Measurements from ENCODE around the gene GALT. TPM values are rescaled to one million over a fixed set of nuclear protein-coding genes. Genes with fewer than 3 reads are reported as not detected.
A peak's percentile ranks its signal among the peaks of the same experiment; 100 is the strongest.

Gene GALT
- total and polyA plus RNA-seq, 2 donors from 2014 or later: 49.2 to 83.7 TPM

GRCh38 chr9:34665067-34665380 is 18.5 kb downstream of the GALT start:
- intact Hi-C loops (cut with DNase I): no loop called here
- Histone ChIP-seq H3K36me3 (ENCODE audit: control insufficient read depth in 2 of 3, insufficient read depth in 3 of 3, low read length in 3 of 3) (peaks cover 0 to 4% (median 0%) of the 10 kb centered on the region in 3 donors), H3K4me1 (ENCODE audit: control insufficient read depth in 2 of 3, insufficient read depth in 2 of 3, low read depth in 1 of 3, low read length in 3 of 3) (peaks cover 0 to 2% (median 0%) of the 10 kb centered on the region in 3 donors), H3K9me3 (ENCODE audit: control insufficient read depth in 2 of 3, insufficient read depth in 1 of 3, low read length in 3 of 3) (no peaks in the 10 kb centered on the region), H3K27ac (ENCODE audit: low read depth in 2 of 2, low read length in 2 of 2) (peak overlapping the region; percentile 73 to 76), H3K4me3 (ENCODE audit: low read length in 3 of 3) (peak overlapping the region; percentile 28 to 76 (median 65)), H3K27me3 (ENCODE audit: control insufficient read depth, insufficient read depth, low read length) (no peaks in the 10 kb centered on the region), H3K9ac (ENCODE audit: low read length in 3 of 3) (peak overlapping the region in 2 of 3 donors; percentile 52 to 62)
- TF ChIP-seq, protein P1, sequence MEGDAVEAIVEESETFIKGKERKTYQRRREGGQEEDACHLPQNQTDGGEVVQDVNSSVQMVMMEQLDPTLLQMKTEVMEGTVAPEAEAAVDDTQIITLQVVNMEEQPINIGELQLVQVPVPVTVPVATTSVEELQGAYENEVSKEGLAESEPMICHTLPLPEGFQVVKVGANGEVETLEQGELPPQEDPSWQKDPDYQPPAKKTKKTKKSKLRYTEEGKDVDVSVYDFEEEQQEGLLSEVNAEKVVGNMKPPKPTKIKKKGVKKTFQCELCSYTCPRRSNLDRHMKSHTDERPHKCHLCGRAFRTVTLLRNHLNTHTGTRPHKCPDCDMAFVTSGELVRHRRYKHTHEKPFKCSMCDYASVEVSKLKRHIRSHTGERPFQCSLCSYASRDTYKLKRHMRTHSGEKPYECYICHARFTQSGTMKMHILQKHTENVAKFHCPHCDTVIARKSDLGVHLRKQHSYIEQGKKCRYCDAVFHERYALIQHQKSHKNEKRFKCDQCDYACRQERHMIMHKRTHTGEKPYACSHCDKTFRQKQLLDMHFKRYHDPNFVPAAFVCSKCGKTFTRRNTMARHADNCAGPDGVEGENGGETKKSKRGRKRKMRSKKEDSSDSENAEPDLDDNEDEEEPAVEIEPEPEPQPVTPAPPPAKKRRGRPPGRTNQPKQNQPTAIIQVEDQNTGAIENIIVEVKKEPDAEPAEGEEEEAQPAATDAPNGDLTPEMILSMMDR (IDR thresholded peaks at IDR 0.05; ENCODE audit: borderline replicate concordance, extremely low read depth, insufficient read depth): no peak
- FAIRE-seq (no peak), DNase-seq (no peak)

GRCh38 chr9:34665381-34666250 is 19.1 kb downstream of the GALT start:
- Histone ChIP-seq H3K9me3 (ENCODE audit: control insufficient read depth in 2 of 3, insufficient read depth in 1 of 3, low read length in 3 of 3) (no peaks in the 10 kb centered on the region), H3K27ac (ENCODE audit: low read depth in 2 of 2, low read length in 2 of 2) (peak overlapping the region; percentile 98 to 99), H3K36me3 (ENCODE audit: control insufficient read depth in 2 of 3, insufficient read depth in 3 of 3, low read length in 3 of 3) (no peaks in the 10 kb centered on the region), H3K4me1 (ENCODE audit: control insufficient read depth in 2 of 3, insufficient read depth in 2 of 3, low read depth in 1 of 3, low read length in 3 of 3) (peaks cover 0 to 2% (median 0%) of the 10 kb centered on the region in 3 donors), H3K4me3 (ENCODE audit: low read length in 3 of 3) (peak overlapping the region; percentile 74 to 88 (median 79)), H3K9ac (ENCODE audit: low read length in 3 of 3) (peak overlapping the region; percentile 64 to 96 (median 93)), H3K27me3 (ENCODE audit: control insufficient read depth, insufficient read depth, low read length) (no peaks in the 10 kb centered on the region)
- DNase-seq (peak; percentile 94 to 99 (median 97)), FAIRE-seq (no peak)
- TF ChIP-seq, protein P1 (IDR thresholded peaks at IDR 0.05; ENCODE audit: borderline replicate concordance, extremely low read depth, insufficient read depth): no peak
- intact Hi-C loops (cut with DNase I): no loop called here

DNA sequence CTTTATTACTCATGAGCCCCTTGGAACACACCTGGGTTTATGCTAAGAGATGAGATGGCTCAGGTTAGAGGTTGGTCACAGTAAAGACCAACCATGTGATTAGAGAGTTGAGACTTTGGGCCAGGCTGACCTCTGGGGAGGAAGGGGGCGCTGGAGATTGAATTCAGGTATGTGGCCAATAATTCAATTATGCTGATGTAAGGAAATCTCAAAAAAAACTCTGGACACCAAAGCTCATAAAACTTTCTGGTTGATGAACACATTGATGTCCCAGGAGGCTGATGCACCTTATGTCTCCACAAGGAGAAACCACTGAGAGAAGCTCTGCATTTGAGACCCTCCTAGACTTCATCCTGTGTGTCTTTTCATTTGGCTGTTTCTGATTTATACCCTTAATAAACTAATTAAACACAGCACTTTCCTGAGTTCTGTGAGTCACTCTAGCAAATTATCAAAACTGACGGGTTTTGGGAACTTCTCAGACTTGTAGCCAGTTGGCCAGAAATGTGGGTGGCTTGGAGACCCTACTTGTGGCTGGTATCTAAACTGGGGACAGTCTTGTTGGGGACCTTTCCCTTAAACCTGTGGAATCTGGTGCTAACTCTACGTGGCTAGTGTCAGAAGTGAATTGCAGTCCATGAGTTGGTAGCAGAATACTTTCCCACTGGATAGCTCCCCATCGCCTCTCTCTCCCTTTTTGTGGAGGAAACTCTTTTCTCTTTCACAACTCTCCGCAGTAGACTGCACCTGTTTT is 23.5 kb downstream of the GALT start:
- Histone ChIP-seq H3K9me3 (ENCODE audit: control insufficient read depth in 2 of 3, insufficient read depth in 1 of 3, low read length in 3 of 3) (no peaks in the 10 kb centered on the region), H3K27me3 (ENCODE audit: control insufficient read depth, insufficient read depth, low read length) (no peaks in the 10 kb centered on the region), H3K4me1 (ENCODE audit: control insufficient read depth in 2 of 3, insufficient read depth in 2 of 3, low read depth in 1 of 3, low read length in 3 of 3) (peaks cover 0 to 2% (median 0%) of the 10 kb centered on the region in 3 donors), H3K4me3 (ENCODE audit: low read length in 3 of 3) (no peak overlapping the region), H3K36me3 (ENCODE audit: control insufficient read depth in 2 of 3, insufficient read depth in 3 of 3, low read length in 3 of 3) (no peaks in the 10 kb centered on the region), H3K9ac (ENCODE audit: low read length in 3 of 3) (no peak overlapping the region), H3K27ac (ENCODE audit: low read depth in 2 of 2, low read length in 2 of 2) (no peak overlapping the region)
- intact Hi-C loops (cut with DNase I): no loop called here
- TF ChIP-seq, protein P1 (IDR thresholded peaks at IDR 0.05; ENCODE audit: borderline replicate concordance, extremely low read depth, insufficient read depth): no peak
- no peak for DNase-seq
- FAIRE-seq: no peak

Data from kidney (tissue), 14 donors.